ENCODE results near the gene YIPF2. TPM values are rescaled to one million over a fixed set of nuclear protein-coding genes. Genes with fewer than 3 reads are reported as not detected.

The YIPF2 gene
- total RNA-seq, 1 experiment from 2014 or later = 82.8 TPM

DNA sequence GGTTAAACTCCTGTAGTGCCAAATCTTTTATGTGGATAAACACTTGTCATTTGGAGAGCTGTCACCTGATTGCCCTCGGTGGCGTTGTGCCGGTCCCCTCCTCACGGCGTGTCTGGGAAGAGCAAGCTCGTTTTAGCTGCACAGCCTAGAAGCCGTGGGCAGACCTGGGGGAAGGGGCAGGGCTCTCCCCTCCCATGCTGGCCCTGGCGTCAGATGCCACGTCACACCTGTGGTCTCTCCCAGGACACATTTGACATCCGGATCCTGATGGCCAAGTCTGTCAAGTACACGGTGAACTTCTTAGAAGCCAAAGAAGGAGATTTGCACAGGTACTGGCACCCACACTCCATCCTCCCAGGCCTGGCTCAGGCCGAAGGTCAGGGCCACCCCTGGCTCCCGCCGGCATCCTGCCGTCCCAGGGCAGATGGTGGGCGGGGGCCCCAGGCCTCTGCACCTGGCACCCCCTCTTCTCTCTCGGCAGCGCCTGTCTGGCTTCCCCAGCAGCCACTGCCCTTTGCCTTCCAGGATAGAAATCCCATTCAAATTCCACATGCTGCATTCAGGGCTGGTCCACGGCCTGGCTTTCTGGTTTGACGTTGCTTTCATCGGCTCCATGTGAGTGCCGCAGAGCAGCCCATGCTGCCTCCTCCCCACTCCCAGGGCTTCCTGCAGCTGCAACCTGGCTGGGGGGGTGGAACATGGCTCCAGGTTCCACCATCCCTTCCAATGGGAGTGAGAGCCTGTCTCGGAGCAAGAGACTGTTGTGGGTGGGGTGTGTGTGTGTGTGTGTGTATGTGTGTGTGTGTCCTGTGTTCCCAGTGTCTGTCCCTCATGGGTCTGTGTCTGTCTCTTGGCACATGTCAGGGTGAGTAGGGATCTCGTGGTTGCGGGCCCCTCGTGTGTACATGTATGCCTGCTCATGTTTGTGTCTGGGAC is 8.8 kb downstream of the YIPF2 start:
- H3K36me3 ChIP-seq = peaks cover 83% of the 10 kb centered on the region
- H3K27me3 ChIP-seq = no peaks in the 10 kb centered on the region
- no peaks in the 10 kb centered on the region for H3K9me3 ChIP-seq
- no peak for DNase-seq
- no peak overlapping the region for H3K4me3 ChIP-seq

DNA sequence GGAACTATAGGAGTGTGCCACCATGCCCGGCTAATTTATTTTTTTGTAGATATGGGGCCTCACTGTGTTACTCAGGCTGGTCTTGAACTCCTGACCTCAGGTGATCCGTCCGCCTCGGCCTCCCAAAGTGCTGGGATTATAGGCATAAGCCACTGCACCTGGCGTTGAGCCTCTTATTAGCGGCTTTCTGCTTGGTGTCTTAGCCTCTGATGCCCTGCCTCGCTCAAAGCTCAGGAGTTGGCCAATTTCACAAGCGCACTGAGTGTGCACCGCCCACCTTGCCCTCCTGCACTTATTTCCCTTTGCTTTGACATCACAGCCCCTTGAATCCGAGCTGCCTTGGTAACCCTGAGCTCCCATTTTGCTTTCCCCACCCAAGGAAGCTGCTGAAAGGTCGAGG is 10.1 kb downstream of the YIPF2 start:
- DNase-seq = no peak
- Histone ChIP-seq H3K27me3 (no peaks in the 10 kb centered on the region), H3K36me3 (peaks cover 76% of the 10 kb centered on the region), H3K4me3 (no peak overlapping the region), H3K9me3 (no peaks in the 10 kb centered on the region)

DNA sequence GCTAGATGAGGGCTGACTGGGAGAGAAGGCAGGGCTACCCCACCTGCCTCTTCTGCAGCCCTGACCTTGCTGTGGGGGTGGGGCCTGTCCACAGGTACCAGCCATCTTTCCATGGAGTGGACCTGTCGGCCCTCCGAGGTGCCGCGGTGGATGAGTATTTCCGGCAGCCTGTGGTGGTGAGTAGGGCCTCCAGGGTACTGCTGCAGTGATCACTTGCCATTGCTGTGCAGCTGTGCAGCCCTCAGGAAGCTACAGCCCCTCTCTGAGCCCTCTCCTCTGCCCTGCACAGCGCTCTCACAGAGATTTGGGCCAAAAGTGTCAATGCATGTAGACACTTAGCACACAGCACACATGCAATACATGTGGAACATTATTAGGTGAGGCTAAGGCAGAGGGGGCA is 11.8 kb downstream of the YIPF2 start:
- no peak overlapping the region for H3K4me3 ChIP-seq
- no peaks in the 10 kb centered on the region for H3K9me3 ChIP-seq
- no peak for DNase-seq
- no peaks in the 10 kb centered on the region for H3K27me3 ChIP-seq
- H3K36me3 ChIP-seq = peaks cover 71% of the 10 kb centered on the region

DNA sequence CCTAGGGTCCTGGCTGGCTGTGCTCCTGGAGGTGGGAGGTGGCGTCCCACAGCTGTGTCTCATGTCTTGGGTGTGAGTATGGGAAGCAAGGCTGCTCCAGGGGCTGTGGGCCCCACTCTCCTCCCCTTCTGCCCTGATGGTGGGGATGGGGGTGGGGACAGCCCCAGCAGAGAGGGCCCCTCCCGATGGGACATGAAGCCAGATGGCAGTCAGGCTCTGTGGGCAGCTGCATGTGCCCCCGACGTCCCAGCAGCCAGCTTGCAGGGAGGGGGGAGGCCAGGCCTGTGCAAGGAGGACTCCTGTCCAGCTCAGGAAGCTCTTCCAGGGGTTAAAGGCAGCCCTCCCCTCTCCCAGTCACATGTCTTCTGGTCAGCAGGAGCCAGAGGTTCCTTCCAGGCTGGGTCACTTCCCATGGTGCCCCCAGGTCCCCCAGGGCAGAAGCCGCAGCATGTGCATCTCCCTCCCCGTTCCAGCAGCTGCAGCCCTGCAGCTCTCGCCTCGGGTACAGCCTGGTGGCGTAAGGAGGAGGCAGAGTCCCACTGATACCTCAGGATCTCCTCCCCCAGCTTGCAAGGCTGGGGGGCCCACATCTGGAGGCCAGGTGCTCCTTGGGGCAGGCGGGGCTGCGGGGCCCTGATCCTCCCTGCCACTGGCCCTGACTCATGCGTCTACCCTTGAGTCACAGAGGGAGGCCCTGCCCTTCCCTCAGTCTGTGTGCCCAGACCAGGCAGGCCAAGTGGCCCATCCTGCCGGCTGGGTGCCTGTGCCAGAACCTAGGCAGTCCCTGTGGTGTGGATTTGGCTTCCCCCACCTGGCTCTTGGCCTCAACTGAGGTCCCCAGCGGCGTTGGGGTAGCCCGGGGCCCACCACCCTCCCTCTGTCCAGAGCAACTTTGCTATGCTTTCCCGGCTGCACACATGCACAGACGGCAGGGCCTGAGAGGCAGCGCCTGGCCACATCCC is 13.0 kb downstream of the YIPF2 start:
- H3K27me3 ChIP-seq = no peaks in the 10 kb centered on the region
- no peaks in the 10 kb centered on the region for H3K9me3 ChIP-seq
- H3K4me3 ChIP-seq = no peak overlapping the region
- peak; percentile 89 for DNase-seq
- H3K36me3 ChIP-seq = peaks cover 69% of the 10 kb centered on the region

DNA sequence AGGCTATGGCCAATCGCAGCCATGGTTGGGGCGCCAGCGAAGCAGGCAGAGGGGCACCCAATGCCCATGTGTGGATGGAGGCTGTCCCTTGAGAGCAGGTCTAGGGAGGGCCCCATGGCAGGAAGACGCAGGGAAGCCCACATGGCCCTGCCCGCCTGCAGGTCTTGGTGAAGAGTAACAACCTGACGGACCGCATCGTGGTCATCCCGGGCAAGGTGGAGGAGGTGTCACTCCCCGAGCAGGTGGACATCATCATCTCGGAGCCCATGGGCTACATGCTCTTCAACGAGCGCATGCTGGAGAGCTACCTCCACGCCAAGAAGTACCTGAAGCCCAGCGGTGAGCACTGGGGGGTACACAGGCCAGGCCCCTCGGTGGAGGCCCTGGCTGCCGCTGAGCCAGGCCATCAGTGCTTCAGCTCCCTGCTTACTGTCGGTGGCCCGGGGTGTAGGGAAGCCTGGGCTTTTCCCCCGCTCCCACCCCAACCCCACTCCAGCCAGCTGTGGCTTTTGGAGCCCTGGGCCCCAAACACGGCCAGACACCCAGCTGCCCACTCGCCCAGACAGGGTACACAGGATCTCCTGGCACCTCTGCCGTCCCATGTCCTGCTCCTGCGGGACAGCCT is 14.6 kb downstream of the YIPF2 start:
- Histone ChIP-seq H3K4me3 (no peak overlapping the region), H3K27me3 (no peaks in the 10 kb centered on the region), H3K36me3 (peaks cover 68% of the 10 kb centered on the region), H3K9me3 (no peaks in the 10 kb centered on the region)
- DNase-seq = no peak

DNA sequence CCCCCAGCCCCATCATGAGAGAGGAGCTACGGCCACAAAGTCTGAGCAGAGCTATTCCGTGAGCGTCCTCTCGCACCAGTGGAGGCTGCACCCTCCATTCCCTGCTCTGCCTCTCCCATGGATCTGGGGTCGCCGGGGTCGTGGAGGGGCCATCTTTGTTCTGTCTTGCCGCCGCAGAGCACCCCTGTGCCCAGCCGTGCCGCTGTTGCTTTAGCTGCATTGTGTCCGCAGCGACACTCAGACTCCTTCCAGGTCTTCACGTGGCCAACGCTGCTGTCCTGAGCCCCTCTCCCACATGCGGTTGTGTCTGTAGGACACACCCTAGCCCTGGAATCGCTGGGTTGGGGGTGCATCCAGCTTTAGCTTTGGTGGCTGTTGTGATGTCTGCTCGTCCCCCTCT is 15.8 kb downstream of the YIPF2 start:
- DNase-seq = no peak
- Histone ChIP-seq H3K4me3 (no peak overlapping the region), H3K36me3 (peaks cover 72% of the 10 kb centered on the region)

DNA sequence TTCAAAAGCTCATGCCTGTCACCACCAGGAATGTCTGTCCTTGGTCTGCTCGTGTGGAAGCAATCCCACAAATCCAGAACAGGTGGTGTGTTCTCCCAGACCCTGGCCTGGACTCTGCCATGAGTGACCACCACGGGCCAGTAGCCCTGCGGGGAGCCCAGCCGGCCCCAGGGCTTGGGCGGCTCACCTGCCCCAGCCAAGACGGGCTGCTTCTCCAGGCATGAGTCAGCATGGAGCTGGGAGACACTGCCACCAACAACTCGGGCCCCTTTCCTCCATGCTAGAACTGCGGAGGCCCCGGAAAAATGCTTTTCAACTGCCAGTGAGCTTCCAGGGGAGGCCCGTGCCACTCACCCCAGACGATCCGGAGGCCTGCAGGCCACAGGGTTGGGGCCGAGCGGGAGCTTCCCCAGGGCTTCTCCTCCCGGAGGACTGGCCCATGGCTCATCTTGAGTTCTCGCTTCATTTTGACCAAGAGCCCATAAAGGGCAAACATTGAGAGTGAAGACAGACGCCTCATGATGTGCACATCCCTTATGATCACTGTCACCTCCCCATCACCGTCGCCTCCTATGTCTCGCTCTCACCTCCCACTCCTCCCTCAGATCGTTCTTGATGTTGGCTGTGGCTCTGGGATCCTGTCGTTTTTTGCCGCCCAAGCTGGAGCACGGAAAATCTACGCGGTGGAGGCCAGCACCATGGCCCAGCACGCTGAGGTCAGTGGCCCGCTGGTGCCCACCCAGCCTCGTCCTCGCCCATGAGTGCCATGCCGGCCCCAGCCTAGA is 16.7 kb downstream of the YIPF2 start:
- no peak overlapping the region for H3K4me3 ChIP-seq
- H3K36me3 ChIP-seq = peaks cover 67% of the 10 kb centered on the region
- H3K9me3 ChIP-seq = no peaks in the 10 kb centered on the region
- no peaks in the 10 kb centered on the region for H3K27me3 ChIP-seq
- no peak for DNase-seq

More for the DNA sequence above, 15.8 kb downstream of the YIPF2 start:
- no peaks in the 10 kb centered on the region for H3K27me3 ChIP-seq
- no peaks in the 10 kb centered on the region for H3K9me3 ChIP-seq

DNA sequence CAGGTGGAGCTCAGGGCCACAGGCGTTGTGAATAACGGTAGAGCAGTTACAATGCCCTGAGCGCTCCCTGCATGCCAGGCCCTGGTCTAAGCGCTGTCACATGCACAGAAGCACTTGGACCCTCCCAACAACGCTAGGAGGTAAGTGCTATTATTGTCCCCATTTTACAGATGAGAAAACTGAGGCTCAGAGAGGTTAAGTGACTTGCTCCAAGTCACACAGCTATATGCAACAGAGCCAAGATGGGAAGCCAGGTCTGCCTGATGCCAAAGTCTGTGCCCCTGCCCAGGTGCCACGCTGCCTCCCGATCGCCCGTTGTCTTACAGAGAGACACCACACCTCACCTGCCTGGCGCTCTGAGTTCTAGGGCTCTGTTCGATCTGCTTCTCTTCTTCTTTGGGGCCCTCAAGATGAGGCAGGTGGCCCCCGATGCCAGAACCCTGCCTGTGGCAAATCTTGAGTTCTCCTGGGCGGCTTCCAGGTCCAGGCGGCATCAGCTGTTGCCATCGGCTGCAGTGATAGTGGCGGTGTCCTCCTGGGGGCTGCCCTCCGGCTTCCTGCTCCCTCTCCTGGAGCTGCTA is 20.0 kb downstream of the YIPF2 start:
- H3K4me3 ChIP-seq = no peak overlapping the region
- H3K9me3 ChIP-seq = no peaks in the 10 kb centered on the region
- DNase-seq = no peak
- no peaks in the 10 kb centered on the region for H3K27me3 ChIP-seq
- H3K36me3 ChIP-seq = peaks cover 46% of the 10 kb centered on the region

DNA sequence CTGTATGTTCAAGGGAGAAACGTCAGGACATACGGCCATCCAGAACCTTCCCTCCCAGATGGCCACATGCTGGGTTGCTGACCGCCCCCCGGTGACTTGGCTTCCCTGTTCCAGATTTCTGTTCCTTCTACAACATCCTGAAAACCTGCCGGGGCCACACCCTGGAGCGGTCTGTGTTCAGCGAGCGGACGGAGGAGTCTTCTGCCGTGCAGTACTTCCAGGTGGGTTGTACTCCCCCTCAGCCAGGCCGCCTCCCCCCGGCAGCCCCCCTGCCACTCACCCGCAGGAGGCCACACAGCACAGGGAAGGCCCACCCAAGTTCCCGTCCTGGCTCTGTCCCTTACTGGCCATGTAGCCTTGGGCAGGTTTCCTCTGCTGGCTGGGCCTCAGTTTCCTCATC is 20.5 kb downstream of the YIPF2 start:
- Histone ChIP-seq H3K9me3 (no peaks in the 10 kb centered on the region), H3K36me3 (peaks cover 44% of the 10 kb centered on the region), H3K4me3 (no peak overlapping the region), H3K27me3 (no peaks in the 10 kb centered on the region)
- DNase-seq = no peak

DNA sequence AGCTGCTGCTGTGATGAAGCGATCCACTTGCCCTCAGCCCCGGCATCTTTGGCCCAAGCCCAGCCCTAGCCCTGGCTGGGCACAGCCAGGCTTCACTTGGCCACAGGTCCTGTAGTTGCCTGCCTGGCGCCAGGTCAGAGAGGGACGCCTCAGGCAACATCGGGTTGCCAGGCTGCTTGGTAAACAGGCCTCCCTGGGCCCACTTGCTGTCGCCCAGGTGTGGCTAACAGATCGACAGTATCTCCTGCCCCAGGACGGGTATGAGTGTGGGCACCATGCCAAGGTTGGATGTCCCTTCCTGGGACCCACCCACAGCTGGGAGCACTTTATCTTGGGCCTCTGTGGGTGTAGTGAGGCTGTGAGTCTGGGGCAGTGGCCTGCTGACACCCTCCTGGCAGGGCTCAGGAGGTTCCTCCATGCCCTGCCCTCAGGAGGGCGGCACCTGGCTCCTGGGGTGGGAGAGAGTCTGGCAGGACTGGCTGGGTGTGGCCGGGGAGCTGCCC is 29.2 kb downstream of the YIPF2 start:
- peaks cover 7% of the 10 kb centered on the region for H3K36me3 ChIP-seq
- H3K4me3 ChIP-seq = no peak overlapping the region
- no peaks in the 10 kb centered on the region for H3K27me3 ChIP-seq
- peak; percentile 34 for DNase-seq
- no peaks in the 10 kb centered on the region for H3K9me3 ChIP-seq

DNA sequence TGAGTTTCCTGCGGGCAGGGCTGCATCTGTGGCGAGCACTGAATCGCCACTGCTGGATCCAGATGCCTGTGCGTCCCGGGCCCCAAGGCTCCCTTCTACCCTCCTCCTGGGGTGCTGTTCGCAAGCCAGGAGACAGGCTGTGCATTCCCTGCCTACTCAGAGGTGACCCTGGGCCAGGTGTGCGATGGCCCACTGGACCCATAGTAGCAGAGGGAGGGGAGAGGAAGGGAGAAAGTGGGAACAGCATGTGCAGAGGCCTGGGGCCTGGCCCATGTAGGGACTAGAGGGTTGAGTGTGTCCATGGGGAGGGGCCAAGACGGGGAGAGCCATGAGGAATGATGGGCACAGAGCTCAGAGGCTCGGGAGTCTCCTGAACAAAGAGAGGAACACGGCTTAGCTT is 29.8 kb downstream of the YIPF2 start:
- Histone ChIP-seq H3K4me3 (no peak overlapping the region), H3K9me3 (no peaks in the 10 kb centered on the region), H3K27me3 (no peaks in the 10 kb centered on the region), H3K36me3 (peaks cover 10% of the 10 kb centered on the region)
- no peak for DNase-seq

DNA sequence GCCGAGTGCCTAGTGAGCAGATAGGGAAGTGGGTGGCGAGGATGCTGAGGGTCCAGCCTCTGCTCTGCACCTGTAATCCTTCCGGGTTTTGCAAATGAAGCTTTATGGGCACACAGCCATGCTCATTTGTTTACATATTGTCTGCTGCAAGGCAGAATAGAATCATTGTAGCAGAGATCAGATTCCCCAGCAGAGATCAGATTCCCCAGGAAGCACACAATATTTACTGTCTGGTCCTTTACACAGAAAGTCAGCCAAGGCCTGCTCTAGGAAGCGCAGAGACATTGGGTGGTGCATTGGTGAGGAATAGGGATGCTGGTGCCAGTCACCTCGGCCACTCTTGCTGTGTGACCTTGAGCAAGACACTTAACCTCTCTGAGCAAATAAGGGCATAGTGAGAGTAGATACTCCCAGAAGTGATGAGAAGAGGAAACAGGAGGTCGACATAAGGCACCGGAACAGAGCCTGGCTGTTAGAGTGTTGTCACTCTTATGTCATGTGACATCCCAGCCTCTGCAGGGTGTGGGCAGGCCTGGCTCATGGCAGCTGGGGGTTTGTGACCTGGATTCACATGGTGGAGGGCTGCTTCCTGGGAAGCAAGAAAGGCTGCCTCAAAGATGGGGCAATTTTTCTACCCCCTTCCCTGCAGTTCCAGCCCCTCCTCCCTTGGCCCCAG is 31.4 kb downstream of the YIPF2 start:
- DNase-seq = no peak
- Histone ChIP-seq H3K9me3 (no peaks in the 10 kb centered on the region), H3K36me3 (peaks cover 8% of the 10 kb centered on the region), H3K27me3 (no peaks in the 10 kb centered on the region), H3K4me3 (no peak overlapping the region)

DNA sequence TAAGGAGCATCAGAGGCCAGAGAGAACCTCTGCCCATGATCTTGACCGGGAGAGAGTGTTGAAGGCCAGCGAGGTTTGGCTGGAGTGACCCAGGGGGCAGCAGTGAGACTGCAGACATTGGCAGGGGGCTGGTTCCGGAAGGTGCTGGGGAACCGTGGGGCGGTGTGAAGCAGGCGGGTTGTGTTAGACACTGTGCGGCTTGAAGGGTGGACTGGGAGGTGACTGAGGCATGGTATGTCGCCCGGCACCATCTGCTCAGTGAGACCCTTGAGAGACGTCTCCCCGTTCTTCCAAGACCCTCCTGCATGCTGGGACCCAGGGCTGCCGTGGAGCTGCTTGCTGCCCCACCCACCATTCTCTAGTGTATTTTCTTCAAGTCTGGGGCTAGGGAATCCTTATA is 32.5 kb downstream of the YIPF2 start:
- Histone ChIP-seq H3K27me3 (no peaks in the 10 kb centered on the region), H3K9me3 (no peaks in the 10 kb centered on the region), H3K36me3 (peaks cover 8% of the 10 kb centered on the region), H3K4me3 (no peak overlapping the region)
- DNase-seq = no peak

DNA sequence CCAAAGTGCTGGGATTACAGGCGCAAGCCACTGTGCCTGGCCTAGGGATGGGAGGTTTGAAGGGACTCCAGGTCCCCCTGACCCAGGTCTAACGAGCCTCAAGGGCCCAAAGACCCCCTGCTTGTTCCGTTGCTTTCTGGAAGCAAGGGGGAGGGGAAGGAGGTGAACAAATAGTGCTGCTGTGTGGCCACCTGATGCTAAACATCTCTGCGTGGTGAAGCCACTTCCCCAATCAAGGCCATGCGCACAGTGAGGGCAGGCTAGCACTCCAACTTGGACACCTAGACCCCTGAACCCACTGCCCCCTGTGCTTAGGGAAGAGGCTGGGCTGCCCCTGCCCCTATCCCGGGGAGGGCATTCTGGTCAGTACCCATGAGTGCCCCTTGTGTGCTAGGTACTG is 33.1 kb downstream of the YIPF2 start:
- no peak overlapping the region for H3K4me3 ChIP-seq
- no peaks in the 10 kb centered on the region for H3K9me3 ChIP-seq
- H3K36me3 ChIP-seq = peaks cover 8% of the 10 kb centered on the region
- DNase-seq = no peak
- H3K27me3 ChIP-seq = no peaks in the 10 kb centered on the region

DNA sequence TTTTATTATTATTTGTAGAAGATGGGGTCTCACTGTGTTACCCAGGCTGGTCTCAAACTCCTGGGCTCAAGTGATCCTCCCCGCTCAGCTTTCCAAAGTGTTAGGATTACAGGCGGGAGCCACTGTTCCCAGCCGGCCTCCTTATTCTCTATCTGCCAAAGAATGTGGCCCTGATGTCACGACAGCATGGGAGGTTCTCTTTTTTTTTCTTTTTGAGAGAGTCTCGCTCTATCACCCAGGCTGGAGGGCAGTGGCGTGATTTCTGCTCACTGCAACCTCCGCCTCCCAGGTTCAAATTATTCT is 33.6 kb downstream of the YIPF2 start:
- no peak overlapping the region for H3K4me3 ChIP-seq
- no peaks in the 10 kb centered on the region for H3K9me3 ChIP-seq
- peaks cover 8% of the 10 kb centered on the region for H3K36me3 ChIP-seq
- DNase-seq = no peak
- no peaks in the 10 kb centered on the region for H3K27me3 ChIP-seq

Measured in MG63 (cell line).